ENCODE data around the gene FLYWCH1.

FLYWCH1 gene

GRCh38 chr16:2952679-2953078 lies 40.9 kb downstream of the FLYWCH1 start (continued):
- TF ChIP-seq TSHZ2 (CRISPR knock-in tag; IDR thresholded peaks at IDR 0.05) (no peak), ZNF8 (CRISPR knock-in tag; IDR thresholded peaks at IDR 0.05) (no peak), SNAI2 (CRISPR knock-in tag; IDR thresholded peaks at IDR 0.05) (no peak), BACH2 (CRISPR knock-in tag; IDR thresholded peaks at IDR 0.05; ENCODE audit: borderline replicate concordance) (no peak)

GRCh38 chr16:2953706-2954627 lies 42.2 kb downstream of the FLYWCH1 start:
- TF ChIP-seq ZNF70 (CRISPR knock-in tag; IDR thresholded peaks at IDR 0.05) (no peak), ZC3H10 (CRISPR knock-in tag; IDR thresholded peaks at IDR 0.05) (no peak), SNAI2 (CRISPR knock-in tag; IDR thresholded peaks at IDR 0.05) (no peak), GLIS3 (CRISPR knock-in tag; IDR thresholded peaks at IDR 0.05) (no peak), CSRNP3 (CRISPR knock-in tag; IDR thresholded peaks at IDR 0.05) (no peak), TCF4 (CRISPR knock-in tag; IDR thresholded peaks at IDR 0.05; ENCODE audit: borderline replicate concordance) (no peak), OSR1 (CRISPR knock-in tag; IDR thresholded peaks at IDR 0.05) (no peak)
- no peak for ATAC-seq

DNA sequence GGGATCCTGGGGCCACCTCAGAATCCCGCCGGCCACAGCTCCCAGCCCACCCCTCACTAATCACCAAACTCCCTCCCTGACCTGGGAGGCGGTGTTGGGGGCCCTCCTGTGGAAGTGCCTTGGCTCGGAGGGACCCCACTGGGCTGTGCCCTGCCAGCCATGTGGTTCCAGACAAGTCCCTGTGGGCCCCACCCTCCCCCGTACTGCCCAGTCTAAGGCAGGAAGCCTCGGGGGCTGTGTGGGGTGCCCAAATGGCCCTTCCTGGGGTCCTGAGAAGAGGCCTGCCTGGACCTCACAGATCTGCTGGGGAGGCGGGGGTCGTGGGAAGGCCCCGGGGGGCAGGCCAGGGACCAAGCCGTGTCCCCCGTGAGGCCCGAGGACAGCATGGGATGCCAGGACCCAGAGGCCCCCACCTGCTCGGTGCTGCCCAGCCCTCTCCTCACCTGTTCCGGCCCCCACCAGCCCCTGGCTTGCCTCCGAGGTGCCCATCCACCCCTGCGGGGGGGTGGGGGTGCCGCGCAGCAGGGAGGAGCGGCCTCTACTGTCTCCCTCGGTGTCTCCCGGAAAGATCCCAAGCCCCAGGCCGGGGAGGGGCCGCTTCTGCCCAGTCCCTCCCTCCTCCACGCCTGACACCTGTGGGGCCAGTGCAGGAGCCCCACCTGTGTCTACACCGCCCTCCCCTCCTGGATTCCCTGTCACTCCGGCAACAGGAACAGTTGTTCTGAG lies 43.1 kb downstream of the FLYWCH1 start:
- ATAC-seq = no peak
- TF ChIP-seq OSR1 (CRISPR knock-in tag; IDR thresholded peaks at IDR 0.05) = no peak
- no peak for TF ChIP-seq TSHZ2 (CRISPR knock-in tag; IDR thresholded peaks at IDR 0.05)
- TF ChIP-seq GLIS3 (CRISPR knock-in tag; IDR thresholded peaks at IDR 0.05) = no peak
- TF ChIP-seq BACH2 (CRISPR knock-in tag; IDR thresholded peaks at IDR 0.05; ENCODE audit: borderline replicate concordance) = no peak
- TF ChIP-seq ISL1 (CRISPR knock-in tag; IDR thresholded peaks at IDR 0.05) = no peak
- no peak for TF ChIP-seq TCF4 (CRISPR knock-in tag; IDR thresholded peaks at IDR 0.05; ENCODE audit: borderline replicate concordance)
- no peak for TF ChIP-seq CREB5 (CRISPR knock-in tag; IDR thresholded peaks at IDR 0.05; ENCODE audit: low read depth)
- no peak for TF ChIP-seq ARNTL (CRISPR knock-in tag; IDR thresholded peaks at IDR 0.05; ENCODE audit: borderline replicate concordance, low read depth)
- no peak for TF ChIP-seq ZFP3 (CRISPR knock-in tag; IDR thresholded peaks at IDR 0.05)
- no peak for TF ChIP-seq TOX (CRISPR knock-in tag; IDR thresholded peaks at IDR 0.05; ENCODE audit: borderline replicate concordance)
- TF ChIP-seq ZNF565 (CRISPR knock-in tag; conservative IDR thresholded peaks at IDR 0.05; ENCODE audit: low read depth) = no peak
- TF ChIP-seq PPARA (CRISPR knock-in tag; IDR thresholded peaks at IDR 0.05; ENCODE audit: borderline replicate concordance) = no peak
- no peak for TF ChIP-seq RARB (CRISPR knock-in tag; IDR thresholded peaks at IDR 0.05)
